IPS-15b (cell line): ENCODE data around the gene NANOS3.

Experiments used
- H3K27me3 ChIP-seq: one replicate; pipeline ENCODE4 v1.6.1; 2013; ENCODE audit warnings: low read length; ENCODE audit not compliant: control insufficient read depth, insufficient read depth
- H3K36me3 ChIP-seq: one replicate; pipeline ENCODE4 v1.6.1; 2013; ENCODE audit warnings: low read length; ENCODE audit not compliant: control insufficient read depth, insufficient read depth
- H3K4me1 ChIP-seq: one replicate; pipeline ENCODE4 v1.6.1; 2013; ENCODE audit warnings: mild to moderate bottlenecking, low read length; ENCODE audit not compliant: control insufficient read depth, insufficient read depth
- H3K4me3 ChIP-seq: one replicate; pipeline ENCODE4 v1.5.1; 2013; ENCODE audit warnings: low read depth, low read length
- H3K9ac ChIP-seq: one replicate; pipeline ENCODE4 v1.6.1; 2013; ENCODE audit warnings: low read depth, mild to moderate bottlenecking, low read length
- H3K9me3 ChIP-seq: one replicate; pipeline ENCODE4 v1.6.1; 2013; ENCODE audit warnings: mild to moderate bottlenecking, low read length; ENCODE audit not compliant: control insufficient read depth, insufficient read depth

NANOS3 gene

DNA sequence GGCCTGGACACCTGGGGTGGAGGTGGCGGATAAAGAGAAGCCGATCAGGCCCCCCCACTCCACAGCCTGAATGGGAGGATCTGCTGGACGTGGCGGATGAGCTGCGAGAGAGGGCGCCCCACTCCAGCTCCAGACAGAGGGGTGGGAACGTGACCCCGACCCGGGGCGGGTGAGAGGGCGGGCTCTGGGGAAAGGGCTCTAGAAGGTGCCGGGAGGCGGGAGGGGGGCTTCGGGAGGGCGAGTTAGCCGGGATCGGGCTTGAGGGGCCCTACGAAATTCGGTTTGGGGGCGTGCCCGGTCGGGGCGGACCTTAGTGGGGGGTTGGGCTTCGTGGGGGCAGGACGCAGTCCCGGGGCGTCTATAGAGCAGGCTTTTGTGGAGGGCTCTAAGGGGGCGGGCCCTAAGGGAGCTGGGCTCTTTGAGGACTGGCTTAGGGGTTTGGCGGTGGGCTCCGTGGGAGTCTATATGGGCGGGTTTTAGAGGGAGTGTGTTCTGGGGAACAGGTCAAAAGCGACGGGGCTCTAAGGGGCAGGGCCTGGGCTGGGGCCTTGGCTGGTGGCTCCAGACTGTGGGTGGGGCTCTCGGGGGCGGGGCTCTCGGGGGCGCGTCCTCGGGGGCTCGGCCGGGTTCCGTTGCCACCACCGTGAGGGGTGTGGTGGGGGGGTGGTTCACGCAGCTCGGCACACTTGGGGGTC is 4.1 kb upstream of the NANOS3 start:
- no peaks in the 10 kb centered on the region for H3K4me1 ChIP-seq
- H3K9me3 ChIP-seq = no peaks in the 10 kb centered on the region
- peaks cover 67% of the 10 kb centered on the region for H3K27me3 ChIP-seq
- H3K4me3 ChIP-seq = peak overlapping the region; percentile 30
- H3K9ac ChIP-seq = no peak overlapping the region
- H3K36me3 ChIP-seq = no peaks in the 10 kb centered on the region

DNA sequence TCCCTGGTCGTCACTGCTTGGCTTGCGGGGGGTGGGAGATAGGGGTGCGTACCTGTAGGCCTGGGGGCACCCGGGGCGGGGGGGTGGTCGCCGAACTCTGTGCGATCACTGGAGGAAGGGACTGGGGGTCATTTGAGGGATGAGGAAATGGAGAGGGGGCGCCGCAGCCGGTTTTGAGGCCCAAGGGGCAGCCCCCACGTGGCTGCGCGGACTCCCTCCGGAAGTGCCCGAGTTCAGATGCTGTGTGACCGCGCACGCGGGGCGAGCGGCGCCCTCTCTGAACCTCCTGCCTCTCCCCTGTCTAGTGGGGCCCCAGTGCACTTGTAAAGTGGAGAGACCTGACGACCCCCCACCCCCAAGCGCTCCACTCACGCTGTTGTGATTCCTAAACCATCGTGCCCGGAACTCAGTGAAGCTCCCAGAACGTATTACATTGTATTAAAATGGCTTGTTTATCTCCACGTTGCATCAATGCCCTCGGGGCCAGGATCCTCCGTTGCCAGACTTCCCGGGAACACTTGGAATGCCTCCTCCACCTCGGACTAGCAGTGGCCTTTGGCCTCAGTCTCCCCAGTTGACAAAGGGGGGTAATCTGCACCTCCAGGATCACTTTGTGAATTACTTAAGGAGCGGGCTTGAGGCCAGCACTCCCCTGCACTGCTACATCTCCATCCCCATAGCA is 3.0 kb upstream of the NANOS3 start:
- Histone ChIP-seq H3K27me3 (peaks cover 56% of the 10 kb centered on the region), H3K4me3 (no peak overlapping the region), H3K4me1 (no peaks in the 10 kb centered on the region), H3K9ac (no peak overlapping the region), H3K9me3 (no peaks in the 10 kb centered on the region), H3K36me3 (no peaks in the 10 kb centered on the region)

DNA sequence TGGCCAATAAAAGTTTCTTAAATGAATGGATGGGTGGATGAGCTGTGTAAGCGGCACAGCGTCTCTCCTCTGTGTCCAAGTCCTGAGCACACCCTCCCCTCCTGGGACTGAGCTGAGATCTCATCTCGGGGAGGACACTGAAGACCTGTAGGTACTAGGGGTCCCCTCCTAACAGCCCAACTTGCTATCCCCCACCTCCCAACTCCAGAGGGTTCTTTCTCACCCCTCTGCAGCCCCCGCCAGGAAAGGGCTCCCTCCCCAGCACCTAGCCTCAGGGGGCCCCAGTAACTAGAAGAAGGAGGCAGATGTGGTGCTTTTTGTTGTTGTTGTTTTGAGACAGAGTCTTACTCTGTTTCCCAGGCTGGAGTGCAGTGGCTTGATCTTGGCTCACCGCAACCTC is 1.1 kb upstream of the NANOS3 start:
- Histone ChIP-seq H3K9me3 (no peaks in the 10 kb centered on the region), H3K9ac (no peak overlapping the region), H3K4me3 (no peak overlapping the region), H3K36me3 (no peaks in the 10 kb centered on the region), H3K4me1 (peaks cover 5% of the 10 kb centered on the region), H3K27me3 (peaks cover 49% of the 10 kb centered on the region)

DNA sequence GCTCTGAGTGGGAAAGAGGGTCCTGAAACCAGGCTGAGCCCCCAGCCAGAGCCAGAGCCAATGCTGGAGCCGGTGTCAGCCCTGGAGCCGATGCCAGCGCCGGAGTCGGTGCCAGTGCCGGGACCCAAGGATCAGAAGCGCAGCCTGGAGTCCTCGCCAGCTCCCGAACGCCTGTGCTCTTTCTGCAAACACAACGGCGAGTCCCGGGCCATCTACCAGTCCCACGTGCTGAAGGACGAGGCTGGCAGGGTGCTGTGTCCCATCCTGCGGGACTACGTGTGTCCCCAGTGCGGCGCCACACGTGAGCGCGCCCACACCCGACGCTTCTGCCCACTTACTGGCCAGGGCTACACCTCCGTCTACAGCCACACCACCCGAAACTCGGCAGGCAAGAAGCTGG is 369 bp downstream of the NANOS3 start:
- Histone ChIP-seq H3K4me3 (no peak overlapping the region), H3K36me3 (no peaks in the 10 kb centered on the region), H3K9me3 (no peaks in the 10 kb centered on the region), H3K9ac (no peak overlapping the region), H3K4me1 (peaks cover 10% of the 10 kb centered on the region), H3K27me3 (peaks cover 34% of the 10 kb centered on the region)

DNA sequence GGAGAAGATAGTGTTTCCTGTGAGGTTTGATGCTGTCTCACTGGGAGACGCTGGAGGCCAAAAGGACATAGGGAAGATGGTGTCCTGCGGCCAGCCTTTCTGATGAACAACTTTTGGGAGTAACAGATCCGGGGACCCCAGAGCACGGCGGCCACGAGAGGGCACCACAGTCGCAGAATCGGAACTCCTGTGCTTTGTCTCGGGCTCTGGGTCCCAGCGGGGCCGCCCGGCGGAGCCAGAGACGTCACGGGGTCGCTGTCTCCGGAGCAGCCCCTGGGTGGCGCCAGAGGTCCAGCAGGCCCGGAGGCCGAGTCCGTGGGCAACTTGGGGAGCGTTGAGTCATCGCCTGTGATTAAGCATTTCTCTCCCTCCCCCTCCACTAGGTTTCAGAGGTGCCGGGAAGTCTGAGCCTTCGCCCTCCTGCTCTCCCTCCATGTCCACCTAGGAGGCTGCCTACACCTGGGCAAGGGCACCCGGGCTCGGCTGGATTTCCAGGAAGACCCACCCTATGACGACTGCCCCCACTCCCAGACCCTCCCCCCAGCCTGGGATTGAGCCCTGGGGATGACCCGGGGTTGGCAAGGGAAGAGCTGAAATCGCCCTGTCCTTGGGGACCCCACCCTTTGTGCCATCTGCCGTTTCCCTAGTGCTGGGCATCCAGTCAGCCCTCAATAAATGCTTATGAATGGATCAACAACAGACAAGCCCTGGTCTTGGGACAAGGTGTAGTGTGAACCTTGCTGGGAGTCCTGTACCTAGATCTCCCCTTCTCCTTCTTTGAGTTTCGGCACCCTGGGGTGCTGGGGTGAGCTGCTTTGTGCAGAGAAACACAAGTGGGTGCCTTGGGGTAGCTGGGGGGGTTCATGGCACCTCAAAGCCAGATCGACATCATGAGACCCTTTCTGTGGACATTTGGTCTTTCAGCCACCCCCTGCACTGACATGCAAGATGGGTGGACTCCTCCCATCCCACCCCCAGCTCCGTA is 3.4 kb downstream of the NANOS3 start:
- Histone ChIP-seq H3K9me3 (no peaks in the 10 kb centered on the region), H3K36me3 (no peaks in the 10 kb centered on the region), H3K4me3 (peak overlapping the region; percentile 43), H3K9ac (peak overlapping the region; percentile 49), H3K4me1 (peaks cover 10% of the 10 kb centered on the region), H3K27me3 (peaks cover 11% of the 10 kb centered on the region)

DNA sequence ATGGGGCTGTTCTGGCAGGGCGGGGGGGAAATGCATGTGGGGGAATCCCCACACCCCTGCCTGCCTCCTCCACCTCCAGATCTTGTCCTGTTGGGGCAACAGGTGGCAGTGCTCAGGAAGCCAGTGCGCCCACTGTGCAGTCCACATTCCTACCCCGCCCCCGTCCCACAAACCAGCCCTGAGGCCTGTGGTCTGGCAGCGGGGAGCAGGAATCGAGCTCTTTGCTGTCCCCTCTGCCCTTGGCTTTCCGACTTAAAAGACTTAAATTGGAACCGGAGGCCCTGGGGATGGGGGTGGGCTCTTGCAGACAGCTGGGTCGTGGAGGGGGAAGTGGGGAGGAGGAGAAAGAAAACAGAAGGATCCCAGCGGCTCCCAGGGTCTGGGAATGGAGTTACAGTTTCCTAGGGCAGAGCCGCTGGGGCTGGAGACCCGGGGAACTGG is 4.3 kb downstream of the NANOS3 start:
- no peak overlapping the region for H3K4me3 ChIP-seq
- no peaks in the 10 kb centered on the region for H3K36me3 ChIP-seq
- peaks cover 10% of the 10 kb centered on the region for H3K4me1 ChIP-seq
- peaks cover 4% of the 10 kb centered on the region for H3K27me3 ChIP-seq
- H3K9ac ChIP-seq = no peak overlapping the region
- no peaks in the 10 kb centered on the region for H3K9me3 ChIP-seq

DNA sequence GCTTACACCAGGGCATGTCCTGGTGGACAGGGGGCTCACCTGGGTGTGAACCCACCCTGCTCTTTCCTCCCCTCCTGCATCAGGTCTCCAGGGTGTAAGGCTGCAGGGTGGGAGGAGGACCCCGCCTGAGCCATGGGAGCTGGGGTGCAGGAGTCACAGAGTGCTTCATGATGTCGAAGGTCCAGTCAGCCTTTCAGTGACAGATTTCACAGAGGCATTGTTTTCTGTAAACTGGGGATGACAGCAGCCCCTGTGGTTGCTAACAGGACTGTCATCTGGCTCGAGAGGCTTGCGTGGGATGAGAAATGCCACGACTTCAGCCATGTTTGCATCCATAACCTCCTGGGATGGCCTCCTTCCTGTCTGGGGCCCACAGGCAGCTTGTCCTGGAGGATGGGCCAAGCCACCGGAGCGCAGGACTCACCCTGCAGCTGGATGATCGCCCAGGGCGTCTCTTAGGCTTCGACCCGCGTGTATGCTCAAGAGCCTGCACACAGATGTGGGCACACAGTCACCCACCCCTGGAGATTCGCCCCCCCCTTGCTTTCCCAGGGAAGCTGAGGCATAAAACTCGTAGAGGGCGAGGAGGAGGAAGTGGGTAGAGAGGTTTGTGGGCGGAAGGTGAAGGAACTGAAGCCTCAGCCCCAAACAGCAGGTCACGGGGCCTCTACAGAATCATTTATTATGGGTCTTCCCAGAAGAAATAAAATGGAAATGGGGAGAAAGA is 4.9 kb downstream of the NANOS3 start:
- H3K9ac ChIP-seq = no peak overlapping the region
- no peak overlapping the region for H3K4me3 ChIP-seq

DNA sequence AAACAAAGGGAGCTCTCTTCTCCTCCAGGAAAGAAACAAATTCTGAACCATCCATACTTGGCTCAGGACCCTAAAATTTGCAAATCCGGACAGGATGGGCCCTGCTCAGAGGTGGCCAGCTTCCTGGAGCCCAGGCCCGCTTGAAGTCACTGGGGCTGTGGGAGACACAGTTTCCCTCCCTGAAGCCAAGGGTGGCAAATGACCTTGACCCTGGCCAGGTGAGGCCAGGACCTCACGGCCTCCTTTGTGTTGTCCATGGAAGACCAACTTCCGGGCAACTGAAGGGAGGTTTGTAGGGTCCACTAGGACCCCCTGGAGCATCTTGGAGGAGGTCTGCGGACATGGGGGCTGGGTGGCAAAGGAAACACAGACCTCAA is 5.5 kb downstream of the NANOS3 start:
- peaks cover 10% of the 10 kb centered on the region for H3K4me1 ChIP-seq
- H3K27me3 ChIP-seq = no peaks in the 10 kb centered on the region
- no peaks in the 10 kb centered on the region for H3K9me3 ChIP-seq
- no peak overlapping the region for H3K4me3 ChIP-seq
- no peak overlapping the region for H3K9ac ChIP-seq
- H3K36me3 ChIP-seq = no peaks in the 10 kb centered on the region

More for the DNA sequence above, 4.9 kb downstream of the NANOS3 start:
- Histone ChIP-seq H3K36me3 (no peaks in the 10 kb centered on the region), H3K4me1 (peaks cover 10% of the 10 kb centered on the region), H3K9me3 (no peaks in the 10 kb centered on the region), H3K27me3 (peaks cover 4% of the 10 kb centered on the region)

DNA sequence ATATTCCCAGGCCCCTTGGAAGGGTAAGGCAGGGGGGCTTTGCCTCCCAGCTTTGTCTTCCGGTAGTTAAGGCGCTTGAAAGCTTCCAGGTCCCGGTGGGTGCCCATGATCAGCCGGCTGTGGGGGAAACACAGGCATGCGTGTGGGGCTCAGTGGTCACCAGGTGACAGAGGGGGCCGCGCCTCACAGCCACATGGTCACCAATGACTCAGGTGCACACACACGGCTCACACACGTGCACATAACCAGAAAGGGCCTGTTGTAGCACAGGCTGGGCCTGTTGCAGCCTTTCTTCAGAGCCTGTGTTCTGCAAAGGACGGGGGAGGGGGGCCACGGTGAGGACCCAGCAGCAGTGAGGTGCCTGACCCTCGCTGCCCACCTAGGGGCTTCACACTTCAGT is 5.9 kb downstream of the NANOS3 start:
- no peak overlapping the region for H3K4me3 ChIP-seq
- no peaks in the 10 kb centered on the region for H3K27me3 ChIP-seq
- H3K9me3 ChIP-seq = no peaks in the 10 kb centered on the region
- no peak overlapping the region for H3K9ac ChIP-seq
- no peaks in the 10 kb centered on the region for H3K36me3 ChIP-seq
- peaks cover 10% of the 10 kb centered on the region for H3K4me1 ChIP-seq

DNA sequence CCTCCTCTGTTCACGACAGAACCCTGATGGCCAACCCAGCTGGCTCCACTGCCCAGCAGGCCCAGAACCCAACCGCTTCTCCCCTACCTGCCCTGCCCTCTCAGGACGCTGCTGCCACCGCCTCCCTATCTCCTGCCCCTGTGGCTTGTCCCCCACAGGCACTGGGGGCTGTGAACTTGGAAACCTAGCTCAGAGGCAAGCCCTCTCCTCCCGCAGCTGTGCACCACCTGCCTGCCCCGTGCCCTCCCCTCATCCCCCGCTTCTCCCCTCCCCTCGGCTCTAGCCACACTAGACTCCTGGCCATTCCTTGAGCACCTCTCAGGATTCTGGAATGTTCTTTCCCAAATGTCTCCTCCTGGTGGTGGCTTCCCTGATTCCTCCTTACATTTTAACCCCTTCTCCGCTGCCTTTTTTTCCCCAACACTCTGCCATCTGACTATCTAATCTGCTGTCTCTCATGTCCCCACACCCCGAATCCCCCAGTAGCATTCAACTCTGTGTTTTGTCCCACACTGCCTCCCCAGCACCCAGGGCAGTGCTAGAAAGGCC is 6.7 kb downstream of the NANOS3 start:
- H3K9me3 ChIP-seq = no peaks in the 10 kb centered on the region
- H3K27me3 ChIP-seq = no peaks in the 10 kb centered on the region
- H3K9ac ChIP-seq = no peak overlapping the region
- no peaks in the 10 kb centered on the region for H3K36me3 ChIP-seq
- H3K4me1 ChIP-seq = peaks cover 10% of the 10 kb centered on the region
- H3K4me3 ChIP-seq = no peak overlapping the region
